Neural cell (in vitro differentiated cells): ENCODE results near the gene IAPP.

Experiments used
- EP300 ChIP-seq: fragments of 450-650 bp; conservative IDR thresholded peaks from 2 replicates; pipeline ENCODE4 v1.6.1; 2014; ENCODE audit warnings: antibody characterized with exemption, mild to moderate bottlenecking, moderate library complexity; ENCODE audit not compliant: poor library complexity, severe bottlenecking
- EZH2 ChIP-seq: fragments of 200-600, 300-800 bp; shearing (Covaris generic), sonication (generic); IDR thresholded peaks from 2 replicates; pipeline ENCODE4 v1.6.1; 2014; ENCODE audit warnings: antibody characterized with exemption, low read length, borderline replicate concordance, mild to moderate bottlenecking; ENCODE audit not compliant: insufficient read depth, poor library complexity, severe bottlenecking
- SMC3 ChIP-seq: fragments of 450-650 bp; conservative IDR thresholded peaks from 2 replicates; pipeline ENCODE4 v1.6.1; 2014; ENCODE audit warnings: antibody characterized with exemption, mild to moderate bottlenecking, moderate library complexity; ENCODE audit not compliant: poor library complexity
- TF ChIP-seq, protein P1 (sequence below): fragments of 450-650 bp; IDR thresholded peaks from 2 replicates; pipeline ENCODE4 v1.5.1; 2014; ENCODE audit warnings: antibody characterized with exemption, mild to moderate bottlenecking, moderate library complexity; ENCODE audit not compliant: poor library complexity, severe bottlenecking

DNA sequence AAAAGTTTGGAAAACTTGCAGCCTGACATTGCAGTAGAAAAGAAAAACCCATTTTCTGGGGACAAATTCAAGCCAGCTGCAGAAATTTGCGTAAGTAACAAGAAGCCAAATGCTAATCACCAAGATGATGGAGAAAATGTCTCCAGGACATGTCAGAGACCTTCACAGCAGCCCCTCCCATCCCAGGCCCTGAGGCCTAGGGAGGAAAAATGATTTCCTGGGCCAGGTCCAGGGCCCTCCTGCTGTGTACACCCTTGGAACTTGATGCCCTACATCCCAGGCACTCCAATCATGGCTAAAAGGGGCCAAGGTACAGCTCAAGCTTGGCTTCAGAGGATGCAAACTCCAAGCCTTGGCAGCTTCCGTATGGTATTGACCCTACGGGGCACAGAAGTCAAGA is 14.5 kb downstream of the IAPP start:
- TF ChIP-seq EP300 (no peak), SMC3 (no peak), EZH2 (no peak)
- TF ChIP-seq, protein P1, sequence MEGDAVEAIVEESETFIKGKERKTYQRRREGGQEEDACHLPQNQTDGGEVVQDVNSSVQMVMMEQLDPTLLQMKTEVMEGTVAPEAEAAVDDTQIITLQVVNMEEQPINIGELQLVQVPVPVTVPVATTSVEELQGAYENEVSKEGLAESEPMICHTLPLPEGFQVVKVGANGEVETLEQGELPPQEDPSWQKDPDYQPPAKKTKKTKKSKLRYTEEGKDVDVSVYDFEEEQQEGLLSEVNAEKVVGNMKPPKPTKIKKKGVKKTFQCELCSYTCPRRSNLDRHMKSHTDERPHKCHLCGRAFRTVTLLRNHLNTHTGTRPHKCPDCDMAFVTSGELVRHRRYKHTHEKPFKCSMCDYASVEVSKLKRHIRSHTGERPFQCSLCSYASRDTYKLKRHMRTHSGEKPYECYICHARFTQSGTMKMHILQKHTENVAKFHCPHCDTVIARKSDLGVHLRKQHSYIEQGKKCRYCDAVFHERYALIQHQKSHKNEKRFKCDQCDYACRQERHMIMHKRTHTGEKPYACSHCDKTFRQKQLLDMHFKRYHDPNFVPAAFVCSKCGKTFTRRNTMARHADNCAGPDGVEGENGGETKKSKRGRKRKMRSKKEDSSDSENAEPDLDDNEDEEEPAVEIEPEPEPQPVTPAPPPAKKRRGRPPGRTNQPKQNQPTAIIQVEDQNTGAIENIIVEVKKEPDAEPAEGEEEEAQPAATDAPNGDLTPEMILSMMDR: no peak
